HG02610 (cell line): ENCODE measurements around the gene ESRRA.

Experiments
- ATAC-seq: cut with Tn5 transposase; IDR thresholded peaks from one replicate; pipeline ENCODE4 v1.9.1; 2021; ENCODE audit warnings: mild to moderate bottlenecking, moderate library complexity; ENCODE audit not compliant: unreplicated experiment

The ESRRA gene

DNA sequence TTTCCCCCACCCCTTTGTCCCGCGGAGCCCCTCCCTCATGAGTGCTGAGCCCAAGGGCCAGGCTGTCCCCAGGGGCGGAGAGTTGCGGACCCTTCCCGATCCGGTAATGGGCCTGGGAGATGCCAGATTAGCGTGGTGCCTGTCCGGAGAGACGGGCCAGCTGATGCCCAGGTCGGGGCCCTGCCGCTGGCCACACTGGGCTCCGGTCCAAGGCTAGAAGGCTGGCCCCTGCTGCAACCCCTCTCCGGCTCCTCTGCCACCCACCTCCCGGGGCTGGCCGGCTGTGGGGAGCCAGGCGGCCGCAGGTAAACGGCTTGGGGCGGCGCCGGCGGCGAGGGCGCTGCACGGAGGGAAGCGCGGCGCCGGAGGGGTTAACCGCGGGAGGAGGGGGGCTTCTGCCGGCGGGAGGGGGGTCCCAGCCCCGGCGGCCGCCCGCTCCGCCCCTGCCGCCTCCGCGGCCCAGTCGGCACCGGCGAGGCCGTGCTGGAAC lies 14.0 kb upstream of the ESRRA start, which contains the start of gene KCNK4:
Gene KCNK4 (plus strand): TSS at position 41 of the 490 bp plus-strand sequence. CDS start 1,717 bp downstream, outside the sequence.
- ATAC-seq: no peak

DNA sequence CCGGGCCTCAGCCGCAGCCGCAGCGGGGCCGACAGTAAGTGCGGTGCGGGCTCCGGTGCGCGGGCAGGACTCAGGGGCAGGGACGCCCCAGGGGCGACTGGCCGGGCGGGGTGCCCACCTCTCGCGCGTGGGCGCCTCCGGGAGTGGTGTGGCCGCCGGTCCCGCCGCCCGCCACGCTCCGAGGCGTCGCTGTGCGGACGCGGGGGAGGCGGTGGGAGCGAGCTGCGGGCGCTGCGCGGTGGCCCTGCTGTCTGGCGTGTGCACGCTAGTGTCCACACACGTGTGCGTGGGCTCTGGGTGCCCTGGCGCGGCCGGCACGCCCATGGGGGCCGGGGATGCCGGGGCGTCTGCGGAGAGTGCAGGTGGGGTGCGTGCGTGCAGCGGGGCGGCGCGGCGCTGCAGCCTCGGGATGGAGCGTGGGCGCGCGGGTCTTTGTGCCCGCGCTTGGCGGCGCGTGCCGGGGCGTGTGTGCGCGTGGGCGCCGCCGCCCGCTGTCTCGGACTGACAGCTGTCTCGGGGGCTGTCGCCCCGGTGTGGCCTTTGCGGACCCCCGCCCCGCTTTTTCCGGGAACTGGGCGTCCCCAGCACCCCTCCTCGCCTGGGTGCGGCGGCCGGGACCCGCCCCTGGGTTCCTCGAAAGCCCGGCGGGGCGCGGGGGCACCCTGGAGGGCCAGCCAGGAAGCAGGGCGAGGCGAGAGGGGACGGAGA lies 13.4 kb upstream of the ESRRA start:
- no peak for ATAC-seq

DNA sequence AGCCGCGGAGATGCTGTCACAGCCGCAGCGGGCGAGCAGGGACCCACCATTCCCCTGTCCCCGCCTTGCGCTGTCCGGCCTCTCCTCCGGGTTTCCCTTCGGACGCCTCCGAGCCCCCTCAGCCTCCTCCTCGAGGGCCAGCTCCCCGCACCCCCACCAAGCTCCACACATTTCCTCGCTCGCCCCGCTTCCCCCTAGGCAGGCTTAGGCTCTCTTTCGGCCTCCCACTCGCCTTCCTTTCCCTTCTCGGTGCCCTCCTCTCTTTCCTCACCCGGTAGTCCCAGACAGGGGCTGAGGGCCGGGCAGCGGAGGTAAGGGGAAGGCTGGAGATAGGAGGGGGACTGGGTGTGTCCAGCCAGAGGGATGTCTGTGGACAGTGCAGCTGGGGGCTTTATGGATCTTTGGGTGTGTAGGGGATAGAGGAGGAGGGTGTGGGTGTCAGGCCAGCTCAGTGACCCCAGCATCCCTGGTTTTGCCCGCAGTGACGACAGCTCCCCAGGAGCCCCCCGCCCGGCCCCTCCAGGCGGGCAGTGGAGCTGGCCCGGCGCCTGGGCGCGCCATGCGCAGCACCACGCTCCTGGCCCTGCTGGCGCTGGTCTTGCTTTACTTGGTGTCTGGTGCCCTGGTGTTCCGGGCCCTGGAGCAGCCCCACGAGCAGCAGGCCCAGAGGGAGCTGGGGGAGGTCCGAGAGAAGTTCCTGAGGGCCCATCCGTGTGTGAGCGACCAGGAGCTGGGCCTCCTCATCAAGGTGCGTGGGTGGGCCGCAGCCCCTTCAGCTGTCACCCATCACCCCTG lies 12.7 kb upstream of the ESRRA start:
- ATAC-seq: no peak

DNA sequence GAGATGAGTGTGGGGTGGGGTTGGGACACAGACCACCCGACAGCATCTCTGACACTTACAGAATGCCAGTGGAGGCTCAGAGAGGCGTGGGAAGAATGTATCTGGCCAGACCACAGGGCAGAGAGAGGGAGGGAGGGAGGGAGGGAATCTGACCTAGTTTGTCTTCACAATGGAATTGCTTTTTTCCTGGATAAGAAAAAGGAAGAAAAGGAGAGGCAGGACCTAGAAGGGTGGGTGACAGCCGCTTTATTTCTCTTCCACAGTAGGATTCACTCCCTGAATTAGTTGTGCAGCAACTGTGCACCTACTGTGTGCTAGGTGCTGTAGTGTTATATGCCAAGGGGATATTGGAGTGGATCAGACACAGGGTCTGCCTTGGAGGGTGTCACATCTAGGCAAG lies 10.6 kb upstream of the ESRRA start:
- no peak for ATAC-seq

DNA sequence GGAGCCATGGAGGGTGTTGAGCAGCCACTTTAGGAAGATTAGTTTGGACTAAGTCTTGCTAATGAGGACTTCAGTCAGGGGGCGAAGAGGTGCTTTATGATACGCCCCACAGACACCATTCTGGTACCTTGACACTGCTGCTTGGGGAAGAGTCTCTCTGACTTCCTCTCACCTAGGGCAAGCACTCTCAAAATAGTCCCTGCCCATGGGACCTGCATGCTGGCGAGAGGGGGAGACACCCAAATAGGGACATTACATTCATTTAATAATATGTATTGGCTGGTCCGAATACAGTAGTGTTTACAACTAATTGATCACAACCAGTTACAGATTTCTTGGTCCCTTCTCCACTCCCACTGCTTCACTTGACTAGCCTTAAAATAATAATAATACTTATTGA lies 9.6 kb upstream of the ESRRA start:
- ATAC-seq: no peak

DNA sequence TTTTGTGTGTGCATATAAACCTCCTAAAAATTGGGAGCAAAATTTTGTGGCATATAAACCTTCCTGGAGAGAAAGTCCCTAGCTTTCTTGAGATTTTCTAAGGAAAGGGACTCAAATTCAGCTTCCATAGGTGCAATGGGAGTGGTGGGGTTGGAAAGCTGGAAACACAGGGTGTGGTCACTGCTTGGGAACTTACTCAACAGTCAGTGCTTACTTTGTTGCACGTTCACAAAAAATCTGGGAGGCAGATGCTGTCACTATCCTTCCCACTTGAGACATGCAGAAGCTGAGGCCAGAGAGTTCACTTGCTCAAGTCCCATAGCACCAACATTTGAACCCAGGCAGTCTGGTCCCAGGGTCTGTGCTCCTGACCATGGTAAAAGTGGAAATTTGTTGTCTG lies 9.1 kb upstream of the ESRRA start:
- ATAC-seq: no peak

DNA sequence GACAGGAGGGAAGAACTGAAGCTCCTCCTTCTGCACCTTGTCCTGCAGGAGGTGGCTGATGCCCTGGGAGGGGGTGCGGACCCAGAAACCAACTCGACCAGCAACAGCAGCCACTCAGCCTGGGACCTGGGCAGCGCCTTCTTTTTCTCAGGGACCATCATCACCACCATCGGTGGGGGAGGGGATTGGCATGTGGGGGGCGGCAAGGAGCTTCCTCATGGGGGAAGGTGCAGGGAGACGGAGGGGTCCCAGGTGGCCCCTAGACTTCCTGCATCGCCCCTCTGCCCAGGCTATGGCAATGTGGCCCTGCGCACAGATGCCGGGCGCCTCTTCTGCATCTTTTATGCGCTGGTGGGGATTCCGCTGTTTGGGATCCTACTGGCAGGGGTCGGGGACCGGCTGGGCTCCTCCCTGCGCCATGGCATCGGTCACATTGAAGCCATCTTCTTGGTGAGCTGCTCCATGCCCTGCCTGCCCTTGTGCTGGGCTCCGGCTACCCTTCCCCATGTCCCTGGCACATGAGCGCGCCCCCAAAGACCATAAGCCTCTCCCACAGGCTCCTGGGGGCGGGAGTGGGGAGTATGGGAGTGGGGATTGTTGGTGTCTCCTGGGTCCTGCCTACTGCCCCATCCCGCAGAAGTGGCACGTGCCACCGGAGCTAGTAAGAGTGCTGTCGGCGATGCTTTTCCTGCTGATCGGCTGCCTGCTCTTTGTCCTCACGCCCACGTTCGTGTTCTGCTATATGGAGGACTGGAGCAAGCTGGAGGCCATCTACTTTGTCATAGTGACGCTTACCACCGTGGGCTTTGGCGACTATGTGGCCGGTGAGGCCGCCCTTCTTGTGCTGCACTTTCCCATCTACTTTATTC lies 8.3 kb upstream of the ESRRA start:
- no peak for ATAC-seq

DNA sequence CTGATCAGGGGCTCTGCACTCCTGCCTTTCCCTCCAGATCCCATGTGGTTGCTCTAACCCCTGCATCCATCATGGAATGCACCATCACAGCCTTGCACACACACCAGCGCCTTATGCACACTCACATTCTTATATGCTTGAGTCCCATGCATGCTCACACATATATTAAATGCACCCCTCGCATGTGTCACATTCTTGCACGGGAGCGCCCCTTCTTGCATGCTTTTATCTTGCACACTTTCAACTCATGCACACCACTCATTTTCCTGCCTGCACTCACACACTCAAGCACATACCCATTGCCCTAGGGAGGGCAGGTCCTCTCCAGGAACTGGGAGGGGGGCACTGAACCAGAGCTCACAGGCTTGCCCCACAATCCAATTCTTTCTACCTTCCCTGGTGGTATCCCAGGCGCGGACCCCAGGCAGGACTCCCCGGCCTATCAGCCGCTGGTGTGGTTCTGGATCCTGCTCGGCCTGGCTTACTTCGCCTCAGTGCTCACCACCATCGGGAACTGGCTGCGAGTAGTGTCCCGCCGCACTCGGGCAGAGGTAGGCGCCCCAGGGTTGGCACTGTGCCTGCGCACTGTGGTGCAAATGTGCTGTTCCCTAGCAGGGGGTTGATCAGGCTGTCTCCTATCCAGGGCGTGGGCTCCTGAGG lies 7.5 kb upstream of the ESRRA start:
- no peak for ATAC-seq

DNA sequence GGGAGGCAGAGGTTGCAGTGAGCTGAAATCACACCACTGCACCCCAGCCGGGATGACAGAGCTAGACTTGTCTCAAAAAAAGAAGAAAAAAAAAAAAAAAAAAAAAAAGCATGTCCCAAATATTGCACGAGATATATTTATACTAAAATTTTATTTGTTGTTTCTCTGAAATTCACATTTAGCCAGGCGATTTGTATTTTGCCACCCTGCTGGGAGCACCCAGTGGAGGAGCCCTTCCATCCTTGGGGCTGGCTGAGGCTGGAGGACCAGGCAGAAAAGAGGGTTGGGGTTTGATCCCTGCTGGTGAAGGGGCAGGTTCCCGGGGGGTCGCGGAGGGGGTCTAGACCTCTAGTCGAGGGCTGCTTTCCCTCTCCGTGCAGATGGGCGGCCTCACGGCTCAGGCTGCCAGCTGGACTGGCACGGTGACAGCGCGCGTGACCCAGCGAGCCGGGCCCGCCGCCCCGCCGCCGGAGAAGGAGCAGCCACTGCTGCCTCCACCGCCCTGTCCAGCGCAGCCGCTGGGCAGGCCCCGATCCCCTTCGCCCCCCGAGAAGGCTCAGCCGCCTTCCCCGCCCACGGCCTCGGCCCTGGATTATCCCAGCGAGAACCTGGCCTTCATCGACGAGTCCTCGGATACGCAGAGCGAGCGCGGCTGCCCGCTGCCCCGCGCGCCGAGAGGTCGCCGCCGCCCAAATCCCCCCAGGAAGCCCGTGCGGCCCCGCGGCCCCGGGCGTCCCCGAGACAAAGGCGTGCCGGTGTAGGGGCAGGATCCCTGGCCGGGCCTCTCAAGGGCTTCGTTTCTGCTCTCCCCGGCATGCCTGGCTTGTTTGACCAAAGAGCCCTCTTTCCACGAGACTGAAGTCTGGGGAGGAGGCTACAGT lies 6.1 kb upstream of the ESRRA start:
- ATAC-seq: no peak

DNA sequence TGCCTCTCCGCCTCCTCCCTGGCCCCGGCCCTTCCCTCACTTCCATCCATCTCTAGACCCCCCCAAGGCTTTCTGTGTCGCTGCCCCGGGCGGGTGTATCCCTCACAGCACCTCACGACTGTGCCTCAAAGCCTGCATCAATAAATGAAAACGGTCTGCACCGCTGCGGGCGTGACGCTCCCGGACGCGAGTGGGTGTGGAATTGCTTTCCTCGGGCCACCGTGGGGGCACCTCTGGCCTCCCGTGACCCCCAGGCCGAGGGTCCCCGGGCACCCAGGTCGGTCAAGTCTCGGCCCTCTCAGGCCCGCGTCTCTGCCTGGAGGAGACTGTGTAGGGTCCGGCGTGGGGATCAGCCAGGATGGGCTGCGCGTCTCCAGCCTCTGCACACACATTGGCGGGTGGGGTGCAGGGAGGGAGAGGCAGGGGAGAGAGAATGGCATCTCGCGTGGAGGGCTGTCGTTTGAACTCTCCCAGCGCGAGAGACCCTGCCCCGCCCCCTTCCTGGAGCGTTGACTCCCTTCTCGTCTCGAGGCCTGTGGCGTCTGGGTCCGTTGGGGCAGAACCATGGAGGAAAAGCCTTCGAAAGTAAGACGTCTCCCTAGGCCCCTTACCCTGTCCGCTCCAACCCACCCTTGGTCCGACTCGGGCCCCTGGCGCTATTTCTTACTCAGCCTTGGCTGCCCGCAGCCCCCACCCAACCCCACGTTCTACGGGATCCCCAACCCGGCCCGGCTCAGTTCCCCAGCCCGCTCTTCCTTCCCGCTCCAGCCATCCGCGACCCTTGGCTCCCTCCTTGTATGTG lies 5.3 kb upstream of the ESRRA start, which contains the start of gene CATSPERZ:
Gene CATSPERZ (plus strand): TSS at position 512 of the 802 bp plus-strand sequence. CDS start 53 bp downstream, at position 565.
- no peak for ATAC-seq

DNA sequence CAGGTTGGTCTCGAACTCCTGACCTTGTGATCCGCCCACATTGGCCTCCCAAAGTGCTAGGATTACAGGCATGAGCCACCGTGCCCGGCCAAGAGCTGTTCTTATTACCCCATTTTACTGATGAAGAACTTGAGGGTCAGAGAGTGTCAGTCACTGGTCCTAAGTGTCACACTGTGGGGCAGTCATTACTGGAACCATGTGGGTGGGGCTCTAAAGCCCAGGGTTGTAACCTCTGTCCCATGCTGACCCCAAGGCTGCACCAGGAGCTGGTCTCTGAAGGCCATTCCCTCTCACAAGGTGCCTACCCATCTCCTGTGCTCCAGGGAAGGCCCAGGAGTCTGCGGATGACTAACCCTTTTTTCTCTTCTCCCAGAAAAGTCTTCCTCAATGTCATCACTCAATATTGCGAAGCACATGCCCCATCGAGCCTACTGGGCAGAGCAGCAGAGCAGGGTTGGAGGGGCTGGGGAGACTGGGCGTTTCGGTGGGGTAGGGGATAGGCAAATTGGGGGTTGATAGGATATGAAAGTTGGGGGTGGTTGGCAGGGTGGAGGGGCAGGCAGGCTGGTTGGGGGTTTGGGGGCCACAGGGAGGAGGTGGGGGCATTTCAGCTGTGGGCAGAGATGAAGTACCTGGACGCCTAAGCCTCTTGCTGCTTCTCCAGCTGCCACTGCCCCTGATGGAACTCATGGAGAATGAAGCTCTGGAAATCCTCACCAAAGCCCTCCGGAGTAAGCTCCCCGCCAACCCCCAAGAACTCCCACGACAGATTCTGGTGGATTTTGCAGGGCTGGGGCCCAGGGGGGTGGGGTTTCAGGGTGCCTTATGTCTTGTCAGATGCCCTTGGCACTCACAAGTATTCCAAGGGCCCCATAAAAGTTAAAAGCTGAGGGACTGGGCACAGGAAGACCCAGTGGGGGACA lies 2.0 kb upstream of the ESRRA start:
- no peak for ATAC-seq

DNA sequence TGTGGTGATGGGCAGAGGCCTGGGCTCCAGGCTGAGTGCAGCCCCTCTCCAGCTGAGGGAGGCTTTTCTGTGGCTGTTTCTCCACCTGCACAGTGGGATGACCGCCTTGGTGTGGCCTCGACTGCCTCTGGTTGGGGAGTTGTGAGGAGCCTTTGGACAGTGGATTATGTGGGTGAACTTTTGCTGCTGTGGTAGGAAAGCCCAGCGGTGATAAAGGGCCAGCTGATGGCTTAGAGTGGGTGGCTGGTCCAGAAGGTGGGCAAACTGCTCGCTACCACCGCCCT lies 1.4 kb upstream of the ESRRA start:
- no peak for ATAC-seq

DNA sequence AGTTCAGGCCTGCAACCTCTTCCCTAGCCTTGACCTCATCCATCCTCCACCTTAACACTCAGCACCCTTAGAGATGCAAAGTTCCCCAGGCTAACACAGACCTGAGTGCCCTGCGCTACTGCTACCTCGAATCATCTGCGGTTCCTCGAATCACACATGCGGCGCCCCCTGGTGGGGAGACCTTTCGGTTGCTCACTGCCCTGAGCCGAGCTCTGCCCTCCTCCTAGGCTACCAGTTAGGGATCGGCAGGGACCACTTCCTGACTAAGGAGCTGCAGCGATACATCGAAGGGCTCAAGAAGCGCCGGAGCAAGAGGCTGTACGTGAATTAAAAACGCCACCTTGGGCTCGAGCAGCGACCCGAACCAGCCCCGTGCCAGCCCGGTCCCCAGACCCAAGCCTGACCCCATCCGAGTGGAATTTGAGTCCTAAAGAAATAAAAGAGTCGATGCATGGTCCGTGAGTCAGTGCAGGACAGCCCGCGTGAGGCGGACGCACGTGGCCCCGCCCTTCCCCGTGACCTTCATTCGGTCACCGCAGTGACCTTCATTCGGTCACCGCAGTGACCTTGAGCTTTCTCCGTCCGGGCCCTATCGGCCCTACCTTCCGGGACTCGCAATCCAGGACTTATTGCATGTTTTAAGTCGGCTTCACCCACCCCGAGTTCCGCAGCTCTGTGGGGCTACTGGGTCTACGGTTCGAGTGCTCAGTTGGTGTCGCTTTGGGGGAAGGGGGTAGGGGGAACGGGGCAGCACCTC lies 830 bp upstream of the ESRRA start:
- peak; percentile 27 for ATAC-seq

DNA sequence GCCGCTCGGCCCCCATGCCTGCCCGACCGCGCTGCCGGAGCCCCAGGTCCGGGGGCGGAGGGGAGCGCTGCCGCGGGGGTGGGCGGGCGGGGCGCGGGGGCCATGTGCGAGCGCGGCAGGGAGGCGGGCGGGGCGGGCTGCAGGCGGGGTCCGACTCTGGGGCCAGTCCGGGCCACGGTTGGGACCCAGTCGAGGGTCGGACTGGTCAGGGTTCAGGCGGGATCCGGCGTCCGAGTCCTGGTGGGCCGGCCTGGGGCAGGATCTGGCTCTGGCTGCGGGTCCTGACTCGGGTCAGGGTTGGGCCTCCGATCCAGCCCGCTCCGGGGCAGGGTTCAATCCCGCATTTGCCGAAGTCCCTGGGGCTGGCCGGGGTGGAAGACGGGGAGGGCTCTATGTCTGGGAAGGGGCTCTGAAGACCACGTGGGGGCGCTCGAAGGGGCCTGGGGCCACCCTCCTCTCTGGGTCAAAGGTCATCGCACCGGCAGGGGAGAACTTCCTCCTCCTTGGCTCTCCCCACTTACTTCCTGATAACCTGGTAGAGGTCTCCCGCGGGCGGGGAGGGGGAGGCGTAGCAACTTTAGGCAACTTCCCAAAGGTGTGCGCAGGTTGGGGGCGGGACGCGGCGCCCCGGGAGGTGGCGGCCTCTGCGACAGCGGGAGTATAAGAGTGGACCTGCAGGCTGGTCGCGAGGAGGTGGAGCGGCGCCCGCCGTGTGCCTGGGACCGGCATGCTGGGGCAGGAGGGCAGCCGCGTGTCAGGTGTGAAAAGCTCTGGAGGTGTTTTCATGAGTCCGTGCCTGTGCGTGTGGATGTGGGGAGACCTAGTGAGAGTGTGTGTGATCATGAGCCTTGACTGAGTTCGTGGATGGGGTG lies 603 bp downstream of the ESRRA start:
- ATAC-seq: peak; percentile 23

DNA sequence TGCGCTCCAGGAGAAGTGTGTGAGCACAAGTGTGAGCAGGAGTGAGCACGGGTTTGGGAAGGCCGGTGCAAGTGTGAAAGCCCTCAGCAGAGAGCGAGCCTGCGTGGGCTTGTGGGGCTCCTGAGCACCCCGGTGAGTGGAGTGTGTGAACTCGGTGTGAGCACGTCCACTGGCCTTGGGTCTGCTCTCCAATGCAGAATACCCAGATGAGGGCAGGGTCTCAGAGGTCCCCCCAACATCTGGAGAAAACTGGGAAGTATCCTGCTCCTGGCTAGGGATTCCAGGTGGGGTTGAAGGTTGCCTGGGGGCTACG lies 1.2 kb downstream of the ESRRA start:
- no peak for ATAC-seq

DNA sequence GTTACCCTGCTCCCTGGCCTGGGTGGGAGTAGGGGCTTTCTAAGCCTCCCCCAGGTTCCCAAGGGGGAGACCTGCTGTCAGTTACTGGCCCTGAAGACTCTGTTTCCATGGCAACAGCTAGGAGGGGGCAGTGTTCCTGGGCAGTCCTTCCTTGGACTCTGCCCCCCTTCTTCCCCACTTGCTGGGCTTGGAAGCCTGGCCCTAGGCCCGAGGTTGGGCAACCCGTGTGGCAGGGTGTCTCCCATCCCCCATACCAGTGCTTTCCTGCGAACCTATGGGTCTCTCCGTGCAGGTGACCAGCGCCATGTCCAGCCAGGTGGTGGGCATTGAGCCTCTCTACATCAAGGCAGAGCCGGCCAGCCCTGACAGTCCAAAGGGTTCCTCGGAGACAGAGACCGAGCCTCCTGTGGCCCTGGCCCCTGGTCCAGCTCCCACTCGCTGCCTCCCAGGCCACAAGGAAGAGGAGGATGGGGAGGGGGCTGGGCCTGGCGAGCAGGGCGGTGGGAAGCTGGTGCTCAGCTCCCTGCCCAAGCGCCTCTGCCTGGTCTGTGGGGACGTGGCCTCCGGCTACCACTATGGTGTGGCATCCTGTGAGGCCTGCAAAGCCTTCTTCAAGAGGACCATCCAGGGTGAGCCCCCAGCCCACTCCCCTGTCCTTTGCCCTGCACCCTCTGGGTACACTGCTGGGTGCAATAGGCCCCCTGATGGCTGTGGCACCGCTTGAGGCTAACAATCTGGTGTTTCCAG lies 1.7 kb downstream of the ESRRA start:
- ATAC-seq: no peak
